Stimulated activated CD8-positive, alpha-beta memory T cell treated with anti-CD3 and anti-CD28 coated beads, Interleukin-15, amount 100 ng/mL, for 4 hours (primary cell): Measurements from ENCODE around the gene SIK3.
"Not testable (repeated sequence)": the region's sequence is repeated elsewhere in the genome, so short reads cannot be mapped to it uniquely, and the experiment has no call there.

Experiments
- DNase-seq, 2 donors: peaks; one replicate each; pipeline ENCODE4 v3.0.0-alpha.2; 2020; ENCODE audit warnings: low read depth in 2 of 2

The SIK3 gene

GRCh38 chr11:117076941-117077691 is 21.1 kb downstream of the SIK3 start:
- no peak for DNase-seq

- DNase-seq: no peak
Measured at GRCh38 chr11:117075186-117075585, 23.0 kb downstream of the SIK3 start.

GRCh38 chr11:117074119-117074518 is 24.1 kb downstream of the SIK3 start:
- no peak for DNase-seq

GRCh38 chr11:117073539-117073938 is 24.7 kb downstream of the SIK3 start:
- no peak for DNase-seq

GRCh38 chr11:117072517-117073461 is 25.4 kb downstream of the SIK3 start:
- DNase-seq: no peak

- DNase-seq: no peak
Measured at GRCh38 chr11:117071344-117071787, 26.9 kb downstream of the SIK3 start.

GRCh38 chr11:117070016-117070415 is 28.2 kb downstream of the SIK3 start:
- no peak for DNase-seq

- no peak for DNase-seq
Measured at GRCh38 chr11:117068303-117068860, 29.8 kb downstream of the SIK3 start.

GRCh38 chr11:117066959-117067358 is 31.3 kb downstream of the SIK3 start:
- DNase-seq: no peak

GRCh38 chr11:117064275-117064674 is 34.0 kb downstream of the SIK3 start:
- no peak for DNase-seq

GRCh38 chr11:117062498-117062897 is 35.7 kb downstream of the SIK3 start:
- DNase-seq: no peak

GRCh38 chr11:117061256-117061655 is 37.0 kb downstream of the SIK3 start:
- DNase-seq: no peak

GRCh38 chr11:117059611-117060148 is 38.5 kb downstream of the SIK3 start:
- no peak for DNase-seq

GRCh38 chr11:117058761-117059261 is 39.4 kb downstream of the SIK3 start:
- DNase-seq: no peak

GRCh38 chr11:117057727-117058126 is 40.5 kb downstream of the SIK3 start:
- no peak for DNase-seq

GRCh38 chr11:117057317-117057716 is 40.9 kb downstream of the SIK3 start:
- no peak for DNase-seq

- DNase-seq: no peak
Measured at GRCh38 chr11:117055469-117055868, 42.8 kb downstream of the SIK3 start.

GRCh38 chr11:117054382-117054781 is 43.8 kb downstream of the SIK3 start:
- no peak for DNase-seq

- no peak for DNase-seq
Measured at GRCh38 chr11:117052196-117053149, 45.8 kb downstream of the SIK3 start.

GRCh38 chr11:117050121-117050520 is 48.1 kb downstream of the SIK3 start:
- DNase-seq: not testable (repeated sequence)

- DNase-seq: not testable (repeated sequence)
Measured at GRCh38 chr11:117046627-117047026, 51.6 kb downstream of the SIK3 start.
